Esophagus mucosa (tissue), 1 donor: Measurements from ENCODE around the gene SFXN2. TPM values are rescaled to one million over a fixed set of nuclear protein-coding genes. Genes with fewer than 3 reads are reported as not detected.

Experiments
- ATAC-seq: fragments of 200-7000 bp; cut with Tn5 transposase; one replicate; pipeline ENCODE4 v1.9.1; 2020
- total RNA-seq: library from RNA; stranded (reverse); gene quantifications from one replicate; pipeline ENCODE4 v1.2.4, GENCODE V29; 2023
- donor health status: DM: yes; HTN: yes; CAD: no.

The SFXN2 gene
- total RNA-seq, 1 donor from 2014 or later: 10.6 TPM

GRCh38 chr10:102777711-102778453 is 63.4 kb downstream of the SFXN2 start:
- ATAC-seq: no peak

- ATAC-seq: no peak
Measured at GRCh38 chr10:102778781-102779180, 64.3 kb downstream of the SFXN2 start.

GRCh38 chr10:102779680-102780526 is 65.5 kb downstream of the SFXN2 start:
- no peak for ATAC-seq

GRCh38 chr10:102780527-102780808 is 66.0 kb downstream of the SFXN2 start:
- ATAC-seq: no peak

- ATAC-seq: no peak
Measured at GRCh38 chr10:102781090-102781920, 66.9 kb downstream of the SFXN2 start.

- no peak for ATAC-seq
Measured at GRCh38 chr10:102781921-102782557, 67.6 kb downstream of the SFXN2 start.

GRCh38 chr10:102782673-102783551 is 68.5 kb downstream of the SFXN2 start:
- ATAC-seq: peak; percentile 65

GRCh38 chr10:102783568-102783967 is 69.1 kb downstream of the SFXN2 start:
- ATAC-seq: peak; percentile 32

GRCh38 chr10:102785818-102786217 is 71.4 kb downstream of the SFXN2 start:
- ATAC-seq: no peak

GRCh38 chr10:102791754-102792395 is 77.4 kb downstream of the SFXN2 start:
- ATAC-seq: no peak

Other genes starting within 250 kb of the SFXN2 start
- 67.3 TPM for gene ACTR1A, start 211.9 kb upstream of the SFXN2 start, total RNA-seq
- 9.4 TPM for gene SUFU, start 210.7 kb upstream of the SFXN2 start, total RNA-seq
- gene TRIM8, start 70.2 kb upstream of the SFXN2 start, total RNA-seq: 29.1 TPM
- gene ARL3, start 239 bp upstream of the SFXN2 start, total RNA-seq: 3.3 TPM
- gene WBP1L, start 29.3 kb downstream of the SFXN2 start, total RNA-seq: 19.6 TPM
- 0.76 TPM for gene CYP17A1, start 122.8 kb downstream of the SFXN2 start, total RNA-seq
- 8.0 TPM for gene BORCS7, start 139.6 kb downstream of the SFXN2 start, total RNA-seq
- 0.12 TPM for gene AS3MT, start 154.8 kb downstream of the SFXN2 start, total RNA-seq
- 2.3 TPM for gene CNNM2, start 203.7 kb downstream of the SFXN2 start, total RNA-seq